MCF 10A (cell line): ENCODE measurements around the gene RNASE12. TPM values are rescaled to one million over a fixed set of nuclear protein-coding genes. Genes with fewer than 3 reads are reported as not detected.

ENCODE experiments used
- BruUV-seq: library from RNA; stranded (reverse); fragments of 400-500 nt; replicated peaks from 2 replicates; lab custom pipeline; 2021; lab: Mats Ljungman, UMichigan
- CTCF ChIA-PET: fragments of 300-600 bp; sonication (Branson Sonifier 250); formaldehyde crosslinking; extraction: SDS; loops from one replicate; lab custom pipeline; 2021; ENCODE audit warnings: antibody characterized with exemption, inconsistent platforms; lab: Yijun Ruan, JAX
- POLR2A ChIA-PET: fragments of 300-600, 350-650 bp; sonication (Branson Sonifier 250); formaldehyde crosslinking; extraction: SDS; loops from one replicate; lab custom pipeline; 2020; ENCODE audit warnings: antibody characterized with exemption, inconsistent platforms; lab: Yijun Ruan, JAX
- DNase-seq: peaks from one replicate; pipeline ENCODE4 v3.0.0-alpha.2; 2018; ENCODE audit not compliant: unreplicated experiment
- H3K27ac Mint-ChIP-seq: one replicate; pipeline ENCODE4 v1.8.0; 2022; ENCODE audit warnings: mild to moderate bottlenecking, low read depth, mixed read lengths; ENCODE audit not compliant: unreplicated experiment
- H3K27me3 Mint-ChIP-seq: one replicate; pipeline ENCODE4 v1.8.0; 2022; ENCODE audit warnings: mixed read lengths; ENCODE audit not compliant: insufficient read depth, unreplicated experiment
- H3K36me3 Mint-ChIP-seq: one replicate; pipeline ENCODE4 v1.8.0; 2022; ENCODE audit warnings: mild to moderate bottlenecking, moderate library complexity, mixed read lengths; ENCODE audit not compliant: insufficient read depth, unreplicated experiment
- H3K4me1 Mint-ChIP-seq: one replicate; pipeline ENCODE4 v1.8.0; 2022; ENCODE audit warnings: mixed read lengths; ENCODE audit not compliant: insufficient read depth, unreplicated experiment
- H3K4me3 Mint-ChIP-seq: one replicate; pipeline ENCODE4 v1.8.0; 2022; ENCODE audit warnings: mild to moderate bottlenecking, moderate library complexity, mixed read lengths; ENCODE audit not compliant: unreplicated experiment
- H3K9me3 Mint-ChIP-seq: one replicate; pipeline ENCODE4 v1.8.0; 2022; ENCODE audit warnings: mixed read lengths; ENCODE audit not compliant: unreplicated experiment
- CTCF ChIP-seq: fragments of 200-600 bp; IDR thresholded peaks from one replicate; pipeline ENCODE4 v1.8.0; 2022; ENCODE audit warnings: antibody characterized with exemption, mild to moderate bottlenecking; ENCODE audit not compliant: unreplicated experiment
- intact Hi-C: fragments of 100-400 bp; cut with micrococcal nuclease; formaldehyde crosslinking; loops from 2 replicates; pipeline ENCODE4 v1.14.1; 2022
- total RNA-seq: library from RNA; stranded (reverse); gene quantifications from 2 replicates; pipeline ENCODE4 v1.2.3, GENCODE V29; 2022

Gene RNASE12
- total RNA-seq, 1 experiment from 2014 or later, result not detected

DNA sequence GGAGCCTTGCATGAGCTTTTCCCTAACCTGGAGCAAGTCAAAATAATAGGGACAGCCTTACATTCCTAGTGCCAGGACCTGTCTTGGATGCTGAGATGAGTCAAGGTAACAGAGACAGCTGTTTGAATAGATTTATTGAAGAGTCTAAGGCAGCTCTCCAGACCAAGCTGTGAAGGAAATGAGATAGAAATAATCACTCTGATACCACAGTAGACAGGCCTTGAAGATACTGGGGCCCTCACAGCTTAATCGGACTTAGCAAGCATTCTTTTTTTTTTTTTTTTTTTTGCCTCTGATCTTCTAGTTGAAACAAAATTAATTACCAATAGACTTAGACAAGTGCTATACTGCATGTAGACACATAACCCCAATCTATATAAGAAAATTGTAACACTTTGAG is 27.2 kb downstream of the RNASE12 start:
- CTCF ChIA-PET, result interaction anchor here (0.6 kb wide), 1 partner anchor 25 kb away, joined by 3 read pairs; no protein-coding TSS in a partner anchor
- DNase-seq, result no peak
- Mint-ChIP-seq H3K4me3 (no peak overlapping the region), H3K27ac (no peak overlapping the region), H3K9me3 (no peaks in the 10 kb centered on the region), H3K27me3 (no peaks in the 10 kb centered on the region), H3K4me1 (no peaks in the 10 kb centered on the region), H3K36me3 (no peaks in the 10 kb centered on the region)
- no peak for TF ChIP-seq CTCF
- POLR2A ChIA-PET, result no interaction called here
- no TSS peak for BruUV-seq
- intact Hi-C loops, result no loop called here

DNA sequence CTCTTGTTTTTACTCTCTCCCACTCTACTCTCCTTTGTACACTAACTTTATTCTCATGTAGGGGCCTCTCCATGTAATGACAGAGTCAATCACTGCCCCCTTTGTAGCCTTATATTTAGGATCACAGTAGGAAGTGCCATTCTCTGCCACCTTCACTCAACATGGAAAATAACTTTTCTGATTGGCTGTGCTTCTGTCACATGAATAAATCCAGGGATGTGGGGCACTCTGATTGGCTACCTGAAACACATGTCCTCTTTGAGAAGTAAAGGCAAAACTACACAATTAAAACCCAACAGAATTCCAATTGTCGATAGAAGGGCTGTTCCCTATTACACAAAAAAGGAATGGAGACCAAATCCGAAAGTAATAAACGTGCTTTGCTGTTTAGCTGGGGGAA is 30.2 kb downstream of the RNASE12 start, which contains the start of gene RNASE9:
Gene RNASE9 (minus strand): TSS at position 87 of the 400 bp plus-strand sequence.
- no peak within 1 kb of the TSS for H3K27ac Mint-ChIP-seq
- H3K27me3 Mint-ChIP-seq, result no peaks in the 10 kb centered on the region
- H3K4me1 Mint-ChIP-seq, result no peaks in the 10 kb centered on the region
- CTCF ChIA-PET, result no interaction called here
- POLR2A ChIA-PET, result no interaction called here
- H3K9me3 Mint-ChIP-seq, result no peaks in the 10 kb centered on the region
- intact Hi-C loops, result no loop called here
- no peaks in the 10 kb centered on the region for H3K36me3 Mint-ChIP-seq
- BruUV-seq, result no TSS peak
- no peak within 1 kb of the TSS for H3K4me3 Mint-ChIP-seq
- no peak for TF ChIP-seq CTCF
- DNase-seq, result no peak

GRCh38 chr14:20559461-20559904 is 31.7 kb downstream of the RNASE12 start:
- no peaks in the 10 kb centered on the region for H3K9me3 Mint-ChIP-seq
- intact Hi-C loops, result no loop called here
- H3K27ac Mint-ChIP-seq, result no peak overlapping the region
- no peaks in the 10 kb centered on the region for H3K4me1 Mint-ChIP-seq
- no peak for DNase-seq
- no peaks in the 10 kb centered on the region for H3K36me3 Mint-ChIP-seq
- no peak overlapping the region for H3K4me3 Mint-ChIP-seq
- ChIA-PET CTCF (no interaction called here), POLR2A (no interaction called here)
- BruUV-seq, result no TSS peak
- no peak for TF ChIP-seq CTCF
- H3K27me3 Mint-ChIP-seq, result no peaks in the 10 kb centered on the region

DNA sequence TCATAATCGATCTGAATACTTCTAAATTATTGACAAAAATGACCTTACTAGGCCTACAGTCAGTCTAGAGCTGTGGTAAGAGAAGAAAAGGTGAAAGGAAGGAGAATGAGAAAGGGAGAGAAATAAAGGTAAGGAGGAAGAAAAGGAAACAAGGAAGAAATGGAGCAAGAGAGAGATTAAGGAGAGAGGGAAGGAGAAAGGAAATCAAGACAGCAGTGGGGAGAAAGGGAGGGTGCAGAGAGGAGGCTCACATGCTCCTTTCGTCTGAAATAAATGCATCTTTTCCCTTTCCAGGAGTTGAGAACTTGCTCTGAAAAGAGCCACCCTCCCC is 34.0 kb downstream of the RNASE12 start:
- no peaks in the 10 kb centered on the region for H3K27me3 Mint-ChIP-seq
- no peak for TF ChIP-seq CTCF
- H3K4me3 Mint-ChIP-seq, result no peak overlapping the region
- BruUV-seq, result no TSS peak
- no peaks in the 10 kb centered on the region for H3K9me3 Mint-ChIP-seq
- intact Hi-C loops, result no loop called here
- ChIA-PET POLR2A (interaction anchor here (1.0 kb wide), 1 partner anchor 88 kb away, joined by 3 read pairs; the partner anchor contains the start of gene PNP), CTCF (interaction anchor here (1.6 to 1.9 kb wide), 2 partner anchors 9 to 27 kb away, joined by 3 to 7 read pairs; no protein-coding TSS in a partner anchor)
- no peaks in the 10 kb centered on the region for H3K36me3 Mint-ChIP-seq
- DNase-seq, result no peak
- no peak overlapping the region for H3K27ac Mint-ChIP-seq
- no peaks in the 10 kb centered on the region for H3K4me1 Mint-ChIP-seq
